SK-N-SH treated with all-trans-retinoic acid at 6 μM for 48 hours (cell line): ENCODE data around the gene REV3L.

Source experiments
- BACH2 ChIP-seq: fragments of 250-450 bp; sonication (Bioruptor Pico); IDR thresholded peaks from 2 replicates; pipeline ENCODE4 v1.9.0; 2021; ENCODE audit warnings: mild to moderate bottlenecking, borderline replicate concordance
- CSRNP3 ChIP-seq: fragments of 250-450 bp; sonication (Bioruptor Pico); IDR thresholded peaks from 2 replicates; pipeline ENCODE4 v1.5.1; 2021; ENCODE audit warnings: mild to moderate bottlenecking, moderate library complexity
- ISL1 ChIP-seq: fragments of 250-450 bp; sonication (Bioruptor Pico); IDR thresholded peaks from 2 replicates; pipeline ENCODE4 v2.1.2; 2022; ENCODE audit warnings: mild to moderate bottlenecking, moderate library complexity
- PATZ1 ChIP-seq: fragments of 250-450 bp; sonication (Bioruptor Pico); IDR thresholded peaks from 2 replicates; pipeline ENCODE4 v1.8.0; 2020; ENCODE audit warnings: mild to moderate bottlenecking, moderate library complexity, borderline replicate concordance
- PPARA ChIP-seq: fragments of 250-450 bp; sonication (Bioruptor Pico); IDR thresholded peaks from 2 replicates; pipeline ENCODE4 v1.5.0; 2020; ENCODE audit warnings: mild to moderate bottlenecking, borderline replicate concordance
- TSHZ2 ChIP-seq: fragments of 250-450 bp; sonication (Bioruptor Pico); IDR thresholded peaks from 2 replicates; pipeline ENCODE4 v1.5.0; 2020; ENCODE audit warnings: mild to moderate bottlenecking, moderate library complexity
- ZFP3 ChIP-seq: fragments of 250-450 bp; sonication (Bioruptor Pico); IDR thresholded peaks from 2 replicates; pipeline ENCODE4 v1.5.0; 2020; ENCODE audit warnings: mild to moderate bottlenecking, moderate library complexity
- ZNF565 ChIP-seq: fragments of 450-650 bp; formaldehyde crosslinking; conservative IDR thresholded peaks from 2 replicates; pipeline ENCODE4 v1.5.0; 2020; ENCODE audit warnings: low read depth, mild to moderate bottlenecking, moderate library complexity
- ZNF8 ChIP-seq: fragments of 450-650 bp; formaldehyde crosslinking; IDR thresholded peaks from 2 replicates; pipeline ENCODE4 v1.5.0; 2020; ENCODE audit warnings: mild to moderate bottlenecking, moderate library complexity

GRCh38 chr6:111472933-111473435 lies 10.0 kb downstream of the REV3L start:
- no peak for TF ChIP-seq ZNF565 (CRISPR knock-in tag)
- TF ChIP-seq CSRNP3 = no peak
- no peak for TF ChIP-seq PPARA (CRISPR knock-in tag)
- no peak for TF ChIP-seq ZNF8 (CRISPR knock-in tag)
- TF ChIP-seq TSHZ2 (CRISPR knock-in tag) = no peak
- TF ChIP-seq ZFP3 (CRISPR knock-in tag) = no peak
- TF ChIP-seq PATZ1 = no peak
- TF ChIP-seq BACH2 (CRISPR knock-in tag) = no peak
- TF ChIP-seq ISL1 (CRISPR knock-in tag) = no peak
